Measurements from ENCODE around the gene ERICH4. TPM values are rescaled to one million over a fixed set of nuclear protein-coding genes. Genes with fewer than 3 reads are reported as not detected.
A peak's percentile ranks its signal among the peaks of the same experiment; 100 is the strongest.

The ERICH4 gene
- total and polyA plus RNA-seq, 2 experiments from 2014 or later = not detected

GRCh38 chr19:41431426-41432386 lies 11.2 kb upstream of the ERICH4 start:
- Histone ChIP-seq H3K4me1 (ENCODE audit: insufficient read depth) (peaks cover 11% of the 10 kb centered on the region), H3K79me2 (replicated peaks; ENCODE audit: insufficient read depth) (no peaks in the 10 kb centered on the region), H3K27me3 (ENCODE audit: insufficient read depth) (no peaks in the 10 kb centered on the region), H2AFZ (no peak overlapping the region), H4K20me1 (replicated peaks; ENCODE audit: insufficient read depth) (no peaks in the 10 kb centered on the region; the same call in 1 of the 2 replicates), H3K4me3 (no peak overlapping the region), H3F3A (replicated peaks; ENCODE audit: low read depth) (0 out of 2 replicates have a peak, but pooled peaks cover 10% of the 10 kb centered on the region), H3K4me2 (no peak overlapping the region), H3K9me2 (ENCODE audit: insufficient read depth) (no peaks in the 10 kb centered on the region), H3K36me3 (ENCODE audit: insufficient read depth) (no peaks in the 10 kb centered on the region), H3K27ac (ENCODE audit: low read depth) (no peak overlapping the region)
- Mint-ChIP-seq H3K27ac (no peak overlapping the region; the same call in 1 of the 2 replicates), H3K4me1 (peaks cover 18% of the 10 kb centered on the region), H3K27me3 (ENCODE audit: insufficient read depth, low read depth, poor library complexity) (peaks cover 14% of the 10 kb centered on the region), H3K9me3 (no peaks in the 10 kb centered on the region; the same call in 2 of the 3 replicates), H3K36me3 (ENCODE audit: low read depth) (peaks cover 33% of the 10 kb centered on the region), H3K4me3 (no peak overlapping the region)
- no peak for ATAC-seq
- peak; percentile 51 for DNase-seq (ENCODE audit: low spot score)
- TF ChIP-seq CTCF (conservative IDR thresholded peaks at IDR 0.05; ENCODE audit: low read depth in 2 of 2) = peak; percentile 48 to 60
- no peak for TF ChIP-seq REST (IDR thresholded peaks at IDR 0.05; ENCODE audit: unreplicated experiment)

- no peaks in the 10 kb centered on the region; the same call in 2 of the 3 replicates for H3K9me3 Mint-ChIP-seq
- Histone ChIP-seq H3F3A (replicated peaks; ENCODE audit: low read depth) (0 out of 2 replicates have a peak, but pooled peaks cover 10% of the 10 kb centered on the region), H3K4me3 (no peak overlapping the region), H4K20me1 (replicated peaks; ENCODE audit: insufficient read depth) (no peaks in the 10 kb centered on the region; the same call in none of the 2 replicates), H3K27me3 (ENCODE audit: insufficient read depth) (no peaks in the 10 kb centered on the region), H2AFZ (no peak overlapping the region), H3K4me1 (ENCODE audit: insufficient read depth) (peaks cover 6% of the 10 kb centered on the region; the same call in 1 of the 2 replicates), H3K36me3 (ENCODE audit: insufficient read depth) (no peaks in the 10 kb centered on the region), H3K9me2 (ENCODE audit: insufficient read depth) (no peaks in the 10 kb centered on the region), H3K79me2 (replicated peaks; ENCODE audit: insufficient read depth) (0 out of 2 replicates have a peak, but pooled peaks cover under 1% of the 10 kb centered on the region), H3K4me2 (no peak overlapping the region), H3K27ac (ENCODE audit: low read depth) (no peak overlapping the region)
- no peak for DNase-seq (ENCODE audit: low spot score)
- no peak overlapping the region for H3K4me3 Mint-ChIP-seq
- H3K4me1 Mint-ChIP-seq = peaks cover 9% of the 10 kb centered on the region; the same call in 2 of the 3 replicates
- ATAC-seq = no peak
- H3K27ac Mint-ChIP-seq = no peak overlapping the region
- H3K27me3 Mint-ChIP-seq (ENCODE audit: insufficient read depth, low read depth, poor library complexity) = peaks cover 11% of the 10 kb centered on the region
- peaks cover 37% of the 10 kb centered on the region for H3K36me3 Mint-ChIP-seq (ENCODE audit: low read depth)
- no peak for TF ChIP-seq ZNF114 (CRISPR knock-in tag; IDR thresholded peaks at IDR 0.05)
- TF ChIP-seq CTCF (conservative IDR thresholded peaks at IDR 0.05; ENCODE audit: low read depth in 2 of 2) = no peak
- no peak for TF ChIP-seq EZH2phosphoT487 (IDR thresholded peaks at IDR 0.05; ENCODE audit: unreplicated experiment)
- TF ChIP-seq CREB1 (CRISPR knock-in tag; IDR thresholded peaks at IDR 0.05; ENCODE audit: low read depth) = no peak
- TF ChIP-seq JUNB (IDR thresholded peaks at IDR 0.05; ENCODE audit: unreplicated experiment) = no peak
- no peak for TF ChIP-seq EZH2 (IDR thresholded peaks at IDR 0.05; ENCODE audit: low read depth, unreplicated experiment)
- no peak for TF ChIP-seq STAT1 (IDR thresholded peaks at IDR 0.05; ENCODE audit: unreplicated experiment)
- no peak for TF ChIP-seq ZNF331 (CRISPR knock-in tag; IDR thresholded peaks at IDR 0.05; ENCODE audit: low read depth)
- TF ChIP-seq REST (IDR thresholded peaks at IDR 0.05; ENCODE audit: unreplicated experiment) = no peak
Measured at GRCh38 chr19:41433171-41433570, 9.8 kb upstream of the ERICH4 start.

Data from GM23338 (cell line).